ENCODE results near the gene COQ8B.

DNA sequence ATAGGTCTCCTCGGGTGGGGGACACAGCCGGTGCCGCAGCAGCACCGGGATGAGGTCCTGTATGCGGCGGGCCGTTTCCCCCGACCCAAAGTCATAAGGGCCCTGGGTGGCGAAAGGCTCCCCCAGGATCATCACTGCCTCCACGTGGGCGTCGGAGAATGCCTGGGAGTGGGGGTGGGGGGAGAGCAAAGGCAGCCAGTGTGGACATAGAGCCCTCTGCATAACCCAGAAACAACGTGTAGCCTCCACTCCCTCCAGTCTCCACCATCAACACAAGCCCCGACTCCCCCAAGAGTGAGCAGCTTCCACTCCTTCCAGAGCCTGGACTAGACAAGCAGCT, 24.5 kb downstream of the COQ8B start:
- TF ChIP-seq, protein P1, sequence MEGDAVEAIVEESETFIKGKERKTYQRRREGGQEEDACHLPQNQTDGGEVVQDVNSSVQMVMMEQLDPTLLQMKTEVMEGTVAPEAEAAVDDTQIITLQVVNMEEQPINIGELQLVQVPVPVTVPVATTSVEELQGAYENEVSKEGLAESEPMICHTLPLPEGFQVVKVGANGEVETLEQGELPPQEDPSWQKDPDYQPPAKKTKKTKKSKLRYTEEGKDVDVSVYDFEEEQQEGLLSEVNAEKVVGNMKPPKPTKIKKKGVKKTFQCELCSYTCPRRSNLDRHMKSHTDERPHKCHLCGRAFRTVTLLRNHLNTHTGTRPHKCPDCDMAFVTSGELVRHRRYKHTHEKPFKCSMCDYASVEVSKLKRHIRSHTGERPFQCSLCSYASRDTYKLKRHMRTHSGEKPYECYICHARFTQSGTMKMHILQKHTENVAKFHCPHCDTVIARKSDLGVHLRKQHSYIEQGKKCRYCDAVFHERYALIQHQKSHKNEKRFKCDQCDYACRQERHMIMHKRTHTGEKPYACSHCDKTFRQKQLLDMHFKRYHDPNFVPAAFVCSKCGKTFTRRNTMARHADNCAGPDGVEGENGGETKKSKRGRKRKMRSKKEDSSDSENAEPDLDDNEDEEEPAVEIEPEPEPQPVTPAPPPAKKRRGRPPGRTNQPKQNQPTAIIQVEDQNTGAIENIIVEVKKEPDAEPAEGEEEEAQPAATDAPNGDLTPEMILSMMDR (optimal IDR thresholded peaks at IDR 0.05 in 1 of 3, IDR thresholded peaks at IDR 0.05 in 1 of 3, conservative IDR thresholded peaks at IDR 0.05 in 1 of 3; ENCODE audit: extremely low read depth in 1 of 3, insufficient read depth in 2 of 3, low read length in 3 of 3): no peak
- no peak for TF ChIP-seq EZH2 (IDR thresholded peaks at IDR 0.05; ENCODE audit: low read length)

All from keratinocyte (primary cell).